ENCODE data around the gene MGLL.

- TF ChIP-seq, protein P1, sequence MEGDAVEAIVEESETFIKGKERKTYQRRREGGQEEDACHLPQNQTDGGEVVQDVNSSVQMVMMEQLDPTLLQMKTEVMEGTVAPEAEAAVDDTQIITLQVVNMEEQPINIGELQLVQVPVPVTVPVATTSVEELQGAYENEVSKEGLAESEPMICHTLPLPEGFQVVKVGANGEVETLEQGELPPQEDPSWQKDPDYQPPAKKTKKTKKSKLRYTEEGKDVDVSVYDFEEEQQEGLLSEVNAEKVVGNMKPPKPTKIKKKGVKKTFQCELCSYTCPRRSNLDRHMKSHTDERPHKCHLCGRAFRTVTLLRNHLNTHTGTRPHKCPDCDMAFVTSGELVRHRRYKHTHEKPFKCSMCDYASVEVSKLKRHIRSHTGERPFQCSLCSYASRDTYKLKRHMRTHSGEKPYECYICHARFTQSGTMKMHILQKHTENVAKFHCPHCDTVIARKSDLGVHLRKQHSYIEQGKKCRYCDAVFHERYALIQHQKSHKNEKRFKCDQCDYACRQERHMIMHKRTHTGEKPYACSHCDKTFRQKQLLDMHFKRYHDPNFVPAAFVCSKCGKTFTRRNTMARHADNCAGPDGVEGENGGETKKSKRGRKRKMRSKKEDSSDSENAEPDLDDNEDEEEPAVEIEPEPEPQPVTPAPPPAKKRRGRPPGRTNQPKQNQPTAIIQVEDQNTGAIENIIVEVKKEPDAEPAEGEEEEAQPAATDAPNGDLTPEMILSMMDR (conservative IDR thresholded peaks at IDR 0.05 in 1 of 2, IDR thresholded peaks at IDR 0.05 in 1 of 2; ENCODE audit: extremely low read depth in 1 of 2, insufficient read depth in 1 of 2, low read depth in 1 of 2, low read length in 2 of 2), result no peak
- no peak for TF ChIP-seq EZH2 (IDR thresholded peaks at IDR 0.05; ENCODE audit: borderline replicate concordance, low read length)
Measured at GRCh38 chr3:127780536-127781400, 41.5 kb downstream of the MGLL start.
